Aorta (tissue), 5 donors: ENCODE results near the gene GJA4. TPM values are rescaled to one million over a fixed set of nuclear protein-coding genes. Genes with fewer than 3 reads are reported as not detected.

Experiments used
- ATAC-seq: fragments of 200-7000 bp; cut with Tn5 transposase; one replicate; pipeline ENCODE4 v1.9.1; 2022; ENCODE audit warnings: moderate library complexity; ENCODE audit not compliant: low FRiP score
- DNase-seq, 2 donors: peaks; one replicate each; pipeline ENCODE4 v3.0.0-alpha.2; 2020
- H3K27ac ChIP-seq, 2 donors: one replicate each; pipeline ENCODE4 v1.5.1; 2013; ENCODE audit warnings: low read length in 2 of 2, mild to moderate bottlenecking in 2 of 2, moderate library complexity in 2 of 2, control low read depth in 1 of 2, inconsistent platforms in 1 of 2, low read depth in 1 of 2
- H3K27me3 ChIP-seq, 2 donors: one replicate each; pipeline ENCODE4 v1.6.1; 2013; ENCODE audit warnings: control low read depth in 1 of 2, low read length in 1 of 2, mild to moderate bottlenecking in 1 of 2, moderate library complexity in 1 of 2; ENCODE audit not compliant: insufficient read depth in 2 of 2, control insufficient read depth in 1 of 2
- H3K36me3 ChIP-seq, 2 donors: one replicate each; pipeline ENCODE4 v1.6.1; 2013; ENCODE audit warnings: control low read depth in 1 of 2, low read length in 1 of 2, mild to moderate bottlenecking in 1 of 2; ENCODE audit not compliant: insufficient read depth in 2 of 2, control insufficient read depth in 1 of 2
- H3K4me1 ChIP-seq, 2 donors: one replicate each; pipeline ENCODE4 v1.6.1; 2013; ENCODE audit warnings: low read length in 2 of 2, control low read depth in 1 of 2, mild to moderate bottlenecking in 1 of 2, moderate library complexity in 1 of 2; ENCODE audit not compliant: insufficient read depth in 2 of 2, control insufficient read depth in 1 of 2
- H3K4me3 ChIP-seq, 2 donors: one replicate each; pipeline ENCODE4 v1.5.1; 2013; ENCODE audit warnings: low read length in 2 of 2, control low read depth in 1 of 2, mild to moderate bottlenecking in 1 of 2
- H3K9me3 ChIP-seq: one replicate; pipeline ENCODE4 v1.6.1; 2013; ENCODE audit warnings: mild to moderate bottlenecking, low read length; ENCODE audit not compliant: control insufficient read depth
- WGBS, 2 donors: extraction: QIAGEN DNeasy Blood & Tissue Kit; methylation state at CpG; one replicate each; pipeline ENCODE4 v1.1.7; 2013; 5-methylcytosine and 5-hydroxymethylcytosine counted together
- intact Hi-C, 2 donors: fragments of 100-400 bp; cut with DNase I; formaldehyde crosslinking; loops; one replicate each; pipeline versions ENCODE4 v1.14.2 to v1.15.0; 2022
- polyA plus RNA-seq, 2 donors: library from polyadenylated mRNA; stranded (reverse); fragments of 200-250 nt; gene quantifications; one replicate each; pipeline ENCODE4 v1.2.3, GENCODE V29; 2013
- total RNA-seq, 2 donors: library from RNA; stranded (reverse); fragmentation: NEBNext Ultra II Directional; extraction: Animal tissue kit (Norgen Biotek cat#: 25700); gene quantifications; one replicate each; pipeline ENCODE4 v1.2.1, GENCODE V29; 2021
- donor health status: healthy with polysubstance abuse.
- donor health status: Bipolar disorder and iron deficiency.
- donor health status: DM: no; HTN: no; CAD: no.
- donor health status: DM: no; HTN: no; CAD: no.
- donor health status: DM: yes; HTN: yes; CAD: no.

The GJA4 gene
- total and polyA plus RNA-seq, 4 donors = 21.0 to 72.2 (median 47.3) TPM

GRCh38 chr1:34750610-34751009 lies 42.2 kb upstream of the GJA4 start:
- no peaks in the 10 kb centered on the region for H3K9me3 ChIP-seq
- no peak overlapping the region for H3K4me3 ChIP-seq
- H3K36me3 ChIP-seq = no peaks in the 10 kb centered on the region
- ATAC-seq (no peak), DNase-seq (peak in 1 of 2 donors; percentile 31)
- intact Hi-C loops = no loop called here
- H3K4me1 ChIP-seq = no peaks in the 10 kb centered on the region
- WGBS, 2 donors = 87 to 90% methylated on average over 5 of the region's 5 CpGs
- no peaks in the 10 kb centered on the region for H3K27me3 ChIP-seq
- H3K27ac ChIP-seq = no peak overlapping the region

- Histone ChIP-seq H3K27ac (no peak overlapping the region), H3K27me3 (no peaks in the 10 kb centered on the region), H3K36me3 (no peaks in the 10 kb centered on the region), H3K9me3 (no peaks in the 10 kb centered on the region), H3K4me3 (no peak overlapping the region), H3K4me1 (no peaks in the 10 kb centered on the region)
- 65 to 78% methylated on average over 3 of the region's 3 CpGs for WGBS, 2 donors
- ATAC-seq = no peak
- intact Hi-C loops = no loop called here
- DNase-seq = no peak
Measured at GRCh38 chr1:34753163-34753562, 39.6 kb upstream of the GJA4 start.

GRCh38 chr1:34754964-34755637 lies 37.7 kb upstream of the GJA4 start, which contains the start of gene GJB5:
GJB5 (plus strand) TSS chr1:34755047; CDS start chr1:34757331, 2,284 bp downstream.
- DNase-seq (peak in 1 of 2 donors; percentile 3), ATAC-seq (no peak)
- no peak within 1 kb of the TSS for H3K4me3 ChIP-seq
- 69 to 72% methylated on average over 13 of the region's 13 CpGs for WGBS, 2 donors
- H3K9me3 ChIP-seq = no peaks in the 10 kb centered on the region
- H3K27ac ChIP-seq = no peak within 1 kb of the TSS
- no peaks in the 10 kb centered on the region for H3K27me3 ChIP-seq
- no peaks in the 10 kb centered on the region for H3K4me1 ChIP-seq
- H3K36me3 ChIP-seq = no peaks in the 10 kb centered on the region
- intact Hi-C loops = no loop called here

- DNase-seq = peak in 1 of 2 donors; percentile 46
- no peaks in the 10 kb centered on the region for H3K27me3 ChIP-seq
- ATAC-seq = no peak
- no peaks in the 10 kb centered on the region for H3K36me3 ChIP-seq
- WGBS, 2 donors = 89 to 94% methylated on average over 6 of the region's 6 CpGs
- intact Hi-C loops = no loop called here
- H3K9me3 ChIP-seq = no peaks in the 10 kb centered on the region
- H3K4me1 ChIP-seq = no peaks in the 10 kb centered on the region
- H3K4me3 ChIP-seq = no peak overlapping the region
- no peak overlapping the region for H3K27ac ChIP-seq
Measured at GRCh38 chr1:34755961-34756360, 36.8 kb upstream of the GJA4 start.

GRCh38 chr1:34757386-34757785 lies 35.4 kb upstream of the GJA4 start:
- no peaks in the 10 kb centered on the region for H3K27me3 ChIP-seq

GRCh38 chr1:34758751-34759150 lies 34.0 kb upstream of the GJA4 start:
- Histone ChIP-seq H3K27me3 (no peaks in the 10 kb centered on the region), H3K36me3 (no peaks in the 10 kb centered on the region), H3K9me3 (no peaks in the 10 kb centered on the region), H3K27ac (no peak overlapping the region), H3K4me1 (no peaks in the 10 kb centered on the region), H3K4me3 (no peak overlapping the region)
- 70 to 72% methylated on average over 4 of the region's 4 CpGs for WGBS, 2 donors
- ATAC-seq (no peak), DNase-seq (peak in 1 of 2 donors; percentile 33)
- intact Hi-C loops = no loop called here

More at GRCh38 chr1:34757386-34757785, 35.4 kb upstream of the GJA4 start:
- Histone ChIP-seq H3K4me3 (no peak overlapping the region), H3K9me3 (no peaks in the 10 kb centered on the region), H3K36me3 (no peaks in the 10 kb centered on the region), H3K4me1 (no peaks in the 10 kb centered on the region), H3K27ac (no peak overlapping the region)
- DNase-seq (no peak), ATAC-seq (no peak)
- intact Hi-C loops = no loop called here
- WGBS, 2 donors = 92 to 94% methylated on average over 21 of the region's 21 CpGs

GRCh38 chr1:34759503-34760357 lies 33.1 kb upstream of the GJA4 start, which contains the start of gene GJB4:
GJB4 (plus strand) TSS chr1:34759740; CDS start chr1:34761255, 1,515 bp downstream.
- ATAC-seq (no peak), DNase-seq (peak in 1 of 2 donors; percentile 19)
- Histone ChIP-seq H3K36me3 (no peaks in the 10 kb centered on the region), H3K27me3 (no peaks in the 10 kb centered on the region), H3K27ac (no peak within 1 kb of the TSS), H3K9me3 (no peaks in the 10 kb centered on the region), H3K4me1 (no peaks in the 10 kb centered on the region), H3K4me3 (no peak within 1 kb of the TSS)
- 60 to 62% methylated on average over 10 of the region's 10 CpGs for WGBS, 2 donors
- intact Hi-C loops = no loop called here

- H3K27ac ChIP-seq = no peak overlapping the region
- no peaks in the 10 kb centered on the region for H3K27me3 ChIP-seq
- H3K4me3 ChIP-seq = no peak overlapping the region
- 93 to 95% methylated on average over 33 of the region's 33 CpGs for WGBS, 2 donors
- no peaks in the 10 kb centered on the region for H3K4me1 ChIP-seq
- DNase-seq (peak in 1 of 2 donors; percentile 73), ATAC-seq (no peak)
- no peaks in the 10 kb centered on the region for H3K36me3 ChIP-seq
- H3K9me3 ChIP-seq = no peaks in the 10 kb centered on the region
- intact Hi-C loops = no loop called here
Measured at GRCh38 chr1:34761176-34761761, 31.5 kb upstream of the GJA4 start.
